ENCODE results near the gene TTLL8. TPM values are rescaled to one million over a fixed set of nuclear protein-coding genes. Genes with fewer than 3 reads are reported as not detected.

The TTLL8 gene
- total and polyA plus RNA-seq, 2 donors (not counting 3 experiments of a cell fraction or from before 2014, with no cell fraction given), result not detected

GRCh38 chr22:50035976-50036724 is 21.9 kb downstream of the TTLL8 start:
- H3K9me1 ChIP-seq (replicated peaks; ENCODE audit: control insufficient read depth, extremely low read depth, insufficient read depth, low read length), result no peaks in the 10 kb centered on the region
- TF ChIP-seq, protein P1, sequence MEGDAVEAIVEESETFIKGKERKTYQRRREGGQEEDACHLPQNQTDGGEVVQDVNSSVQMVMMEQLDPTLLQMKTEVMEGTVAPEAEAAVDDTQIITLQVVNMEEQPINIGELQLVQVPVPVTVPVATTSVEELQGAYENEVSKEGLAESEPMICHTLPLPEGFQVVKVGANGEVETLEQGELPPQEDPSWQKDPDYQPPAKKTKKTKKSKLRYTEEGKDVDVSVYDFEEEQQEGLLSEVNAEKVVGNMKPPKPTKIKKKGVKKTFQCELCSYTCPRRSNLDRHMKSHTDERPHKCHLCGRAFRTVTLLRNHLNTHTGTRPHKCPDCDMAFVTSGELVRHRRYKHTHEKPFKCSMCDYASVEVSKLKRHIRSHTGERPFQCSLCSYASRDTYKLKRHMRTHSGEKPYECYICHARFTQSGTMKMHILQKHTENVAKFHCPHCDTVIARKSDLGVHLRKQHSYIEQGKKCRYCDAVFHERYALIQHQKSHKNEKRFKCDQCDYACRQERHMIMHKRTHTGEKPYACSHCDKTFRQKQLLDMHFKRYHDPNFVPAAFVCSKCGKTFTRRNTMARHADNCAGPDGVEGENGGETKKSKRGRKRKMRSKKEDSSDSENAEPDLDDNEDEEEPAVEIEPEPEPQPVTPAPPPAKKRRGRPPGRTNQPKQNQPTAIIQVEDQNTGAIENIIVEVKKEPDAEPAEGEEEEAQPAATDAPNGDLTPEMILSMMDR (IDR thresholded peaks at IDR 0.05; ENCODE audit: extremely low read depth in 1 of 2, insufficient read depth in 1 of 2, low read depth in 1 of 2, low read length in 2 of 2), result no peak
- TF ChIP-seq MAX (IDR thresholded peaks at IDR 0.05; ENCODE audit: insufficient read depth, insufficient read length) (no peak), EZH2 (IDR thresholded peaks at IDR 0.05; ENCODE audit: borderline replicate concordance, low read depth, low read length, severe bottlenecking) (no peak), MYC (IDR thresholded peaks at IDR 0.05; ENCODE audit: low read depth, low read length) (no peak), POLR2A (IDR thresholded peaks at IDR 0.05; ENCODE audit: low read depth, low read length) (no peak), JUN (IDR thresholded peaks at IDR 0.05; ENCODE audit: borderline replicate concordance, insufficient read depth, insufficient read length, low read depth) (no peak), FOS (IDR thresholded peaks at IDR 0.05; ENCODE audit: borderline replicate concordance, insufficient read depth, low read length) (no peak), POLR2AphosphoS5 (IDR thresholded peaks at IDR 0.05; ENCODE audit: insufficient read depth, low read depth, low read length) (no peak)
- H3K36me3 ChIP-seq (ENCODE audit: control insufficient read depth in 2 of 2, extremely low read depth in 1 of 2, insufficient read depth in 2 of 2, low read length in 2 of 2), result no peaks in the 10 kb centered on the region
- ChIA-PET CTCF (interaction anchor here (0.7 to 0.9 kb wide), 2 partner anchors 9 to 106 kb away, joined by 3 read pairs; no protein-coding TSS in a partner anchor), POLR2A (interaction anchor here (0.7 kb wide), 1 partner anchor 12 kb away, joined by 5 read pairs; no protein-coding TSS in a partner anchor)
- no peak overlapping the region for H2AFZ ChIP-seq (ENCODE audit: low read depth, low read length)
- H3K9ac ChIP-seq (replicated peaks; ENCODE audit: extremely low read depth, insufficient read depth, low read length), result no peak overlapping the region
- FAIRE-seq, result no peak
- no TSS peak for BruUV-seq (replicated peaks)
- intact Hi-C loops (cut with micrococcal nuclease) (no loop called here), dilution Hi-C loops (cut with MboI; ENCODE audit: extremely low pct_ligation_motif_present, low sequenced_read_pairs) (no loop called here)
- no peaks in the 10 kb centered on the region for H3K4me1 ChIP-seq (ENCODE audit: control insufficient read depth, extremely low read depth, insufficient read depth, low read length)
- no peaks in the 10 kb centered on the region for H3K79me2 ChIP-seq (ENCODE audit: control insufficient read depth, insufficient read depth, low read length)
- no peak overlapping the region for H3K4me3 ChIP-seq (replicated peaks in 1 of 3; ENCODE audit: insufficient read depth in 1 of 3, low read depth in 1 of 3, low read length in 3 of 3)
- no peak for DNase-seq (ENCODE audit: low read depth, low spot score)
- H3K27ac ChIP-seq (ENCODE audit: insufficient read depth, low read depth, low read length), result no peak overlapping the region
- H3K9me3 ChIP-seq (replicated peaks; ENCODE audit: control insufficient read depth, insufficient read depth, low read length), result no peaks in the 10 kb centered on the region
- H4K20me1 ChIP-seq (replicated peaks; ENCODE audit: control insufficient read depth, extremely low read depth, insufficient read depth, low read length), result no peaks in the 10 kb centered on the region
- no peaks in the 10 kb centered on the region for H3K27me3 ChIP-seq (ENCODE audit: control insufficient read depth in 2 of 2, insufficient read depth in 2 of 2, low read length in 2 of 2)
- no peak overlapping the region for H3K4me2 ChIP-seq (ENCODE audit: insufficient read depth, low read length)
